PC-3 (cell line): Measurements from ENCODE around the gene SLC9A9.

ENCODE experiments used
- EZH2 ChIP-seq: fragments of 300-600 bp; sonication (generic); IDR thresholded peaks from one replicate; pipeline ENCODE4 v1.6.1; 2017; ENCODE audit warnings: antibody characterized with exemption, mild to moderate bottlenecking, low read length; ENCODE audit not compliant: unreplicated experiment
- EZH2phosphoT487 ChIP-seq: fragments of 300-600 bp; sonication (generic); IDR thresholded peaks from 2 replicates; pipeline ENCODE4 v1.6.1; 2018; ENCODE audit warnings: mild to moderate bottlenecking, antibody characterized with exemption, low read length, borderline replicate concordance
- TF ChIP-seq, protein P1 (sequence below): fragments of 300-600 bp; sonication (generic); conservative IDR thresholded peaks from 2 replicates; pipeline ENCODE4 v1.5.1; 2017; ENCODE audit warnings: antibody characterized with exemption, low read depth, mild to moderate bottlenecking, low read length

DNA sequence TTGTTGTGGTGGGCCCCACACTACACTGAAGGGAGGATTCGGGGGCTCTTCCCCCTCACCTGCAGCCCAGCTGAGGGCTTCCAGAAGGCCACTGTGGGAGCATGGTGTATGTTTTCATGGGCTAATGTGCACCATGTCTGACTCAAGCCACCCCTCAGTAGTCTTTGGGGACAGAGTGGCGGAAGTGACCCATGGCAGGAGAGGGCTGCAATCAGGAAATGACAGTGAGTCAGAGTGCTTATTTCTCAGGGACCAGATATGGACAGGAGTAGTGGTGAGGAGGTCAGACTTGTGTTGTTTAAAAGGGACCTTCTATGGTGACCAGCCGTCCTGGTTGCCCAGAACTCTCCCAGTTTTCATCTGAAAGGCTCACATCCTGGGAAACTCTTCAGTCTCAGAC lies 32.8 kb upstream of the SLC9A9 start:
- TF ChIP-seq EZH2 (no peak), EZH2phosphoT487 (no peak)
- TF ChIP-seq, protein P1, sequence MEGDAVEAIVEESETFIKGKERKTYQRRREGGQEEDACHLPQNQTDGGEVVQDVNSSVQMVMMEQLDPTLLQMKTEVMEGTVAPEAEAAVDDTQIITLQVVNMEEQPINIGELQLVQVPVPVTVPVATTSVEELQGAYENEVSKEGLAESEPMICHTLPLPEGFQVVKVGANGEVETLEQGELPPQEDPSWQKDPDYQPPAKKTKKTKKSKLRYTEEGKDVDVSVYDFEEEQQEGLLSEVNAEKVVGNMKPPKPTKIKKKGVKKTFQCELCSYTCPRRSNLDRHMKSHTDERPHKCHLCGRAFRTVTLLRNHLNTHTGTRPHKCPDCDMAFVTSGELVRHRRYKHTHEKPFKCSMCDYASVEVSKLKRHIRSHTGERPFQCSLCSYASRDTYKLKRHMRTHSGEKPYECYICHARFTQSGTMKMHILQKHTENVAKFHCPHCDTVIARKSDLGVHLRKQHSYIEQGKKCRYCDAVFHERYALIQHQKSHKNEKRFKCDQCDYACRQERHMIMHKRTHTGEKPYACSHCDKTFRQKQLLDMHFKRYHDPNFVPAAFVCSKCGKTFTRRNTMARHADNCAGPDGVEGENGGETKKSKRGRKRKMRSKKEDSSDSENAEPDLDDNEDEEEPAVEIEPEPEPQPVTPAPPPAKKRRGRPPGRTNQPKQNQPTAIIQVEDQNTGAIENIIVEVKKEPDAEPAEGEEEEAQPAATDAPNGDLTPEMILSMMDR: no peak
